ENCODE data around the gene PPP1R3F. TPM values are rescaled to one million over a fixed set of nuclear protein-coding genes. Genes with fewer than 3 reads are reported as not detected.
"Not testable (repeated sequence)": the region's sequence is repeated elsewhere in the genome, so short reads cannot be mapped to it uniquely, and the experiment has no call there.

The PPP1R3F gene
- total RNA-seq, 2 experiments from 2014 or later: 3.2 to 3.5 TPM

GRCh38 chrX:49300703-49301102 lies 31.1 kb downstream of the PPP1R3F start:
- POLR2A ChIA-PET: no interaction called here
- CTCF ChIA-PET: no interaction called here

- CTCF ChIA-PET: no interaction called here
- POLR2A ChIA-PET: no interaction called here
Measured at GRCh38 chrX:49303346-49303745, 33.8 kb downstream of the PPP1R3F start, which contains the start of gene GAGE10. GAGE10 (plus strand) TSS chrX:49303646; CDS start chrX:49304860, 1,214 bp downstream.

DNA sequence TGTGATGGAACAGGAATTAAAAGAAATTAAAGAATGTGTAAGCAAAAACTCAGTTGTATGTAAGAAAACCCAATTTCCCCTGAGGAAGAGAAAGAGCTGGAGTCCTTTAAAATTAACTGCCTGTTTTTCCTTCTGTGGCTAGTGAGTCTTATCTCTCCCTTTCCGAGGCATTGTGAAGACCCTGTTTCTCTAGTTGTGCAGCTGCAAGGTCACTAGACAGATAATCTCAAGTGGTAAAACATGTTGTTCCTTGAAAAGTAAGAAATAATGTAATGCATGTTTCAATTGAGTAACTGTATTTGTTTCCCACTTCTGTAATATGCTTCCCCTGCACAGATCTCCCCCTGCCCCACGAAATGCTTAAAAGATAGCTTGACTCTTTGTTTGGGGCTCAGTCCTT lies 38.2 kb downstream of the PPP1R3F start:
- POLR2A ChIA-PET, CTCF ChIA-PET: not testable (repeated sequence)

DNA sequence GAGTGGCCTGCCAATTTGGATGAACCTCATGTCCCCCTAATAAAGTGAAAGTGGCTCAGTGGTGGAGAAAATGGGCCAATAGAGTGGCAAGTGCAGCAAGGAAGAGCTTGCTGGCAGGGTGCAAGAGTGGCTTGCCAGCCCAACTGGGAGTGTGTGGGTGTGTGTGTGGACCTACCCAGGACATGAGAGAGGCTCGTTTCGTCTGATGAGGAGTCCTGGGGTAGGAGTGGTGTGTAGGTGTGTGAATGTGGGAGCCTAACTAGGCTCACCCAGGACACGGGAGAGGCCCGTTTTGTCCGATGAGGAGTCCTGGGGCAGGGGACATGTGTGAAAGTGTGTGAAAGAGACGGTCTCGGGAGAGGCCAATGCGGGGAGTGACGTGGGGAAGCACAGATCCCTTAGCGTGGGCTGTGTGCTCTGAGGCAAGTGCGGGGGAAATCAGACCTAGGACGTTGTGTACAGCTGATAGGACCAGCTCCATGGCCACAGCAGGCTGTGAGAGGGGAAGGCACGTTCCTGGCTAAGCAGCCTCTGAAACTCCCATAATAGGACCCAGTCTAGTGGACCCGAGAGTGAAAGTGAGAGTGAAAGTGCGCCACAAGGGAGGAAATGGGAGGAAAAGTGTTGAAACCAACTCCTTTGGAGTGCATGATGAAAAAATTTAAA lies 39.1 kb downstream of the PPP1R3F start:
- ChIA-PET POLR2A (interaction anchor here (0.6 kb wide), 1 partner anchor 17 kb away, joined by 3 read pairs; no protein-coding TSS in a partner anchor), CTCF (no interaction called here)

GRCh38 chrX:49309401-49309981 lies 39.9 kb downstream of the PPP1R3F start:
- ChIA-PET CTCF (no interaction called here), POLR2A (interaction anchor here (0.6 kb wide), 1 partner anchor 18 kb away, joined by 3 read pairs; no protein-coding TSS in a partner anchor)

DNA sequence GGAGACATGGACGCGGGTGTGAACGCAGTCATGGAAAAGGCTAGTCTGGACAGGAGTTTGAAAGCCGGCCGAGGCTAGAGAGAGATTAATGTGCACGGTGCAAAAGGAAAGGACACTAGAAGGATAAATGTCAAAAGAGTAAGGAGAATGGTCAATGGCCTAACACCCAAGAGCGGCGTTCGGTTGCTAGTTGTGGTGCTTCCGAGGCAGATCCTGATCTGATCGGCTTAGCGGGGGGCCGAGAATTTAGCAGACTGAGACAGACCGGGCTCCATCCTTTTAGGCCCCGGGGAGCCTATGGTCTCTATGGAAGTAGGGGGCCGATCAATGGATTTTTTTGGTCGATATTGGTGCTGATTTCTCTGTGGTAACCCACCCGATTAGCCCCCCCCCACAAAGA lies 40.8 kb downstream of the PPP1R3F start:
- POLR2A ChIA-PET: no interaction called here
- CTCF ChIA-PET: no interaction called here

- CTCF ChIA-PET: no interaction called here
- POLR2A ChIA-PET: no interaction called here
Measured at GRCh38 chrX:49312176-49312575, 42.6 kb downstream of the PPP1R3F start.

GRCh38 chrX:49316085-49316484 lies 46.5 kb downstream of the PPP1R3F start:
- CTCF ChIA-PET: no interaction called here
- POLR2A ChIA-PET: no interaction called here

DNA sequence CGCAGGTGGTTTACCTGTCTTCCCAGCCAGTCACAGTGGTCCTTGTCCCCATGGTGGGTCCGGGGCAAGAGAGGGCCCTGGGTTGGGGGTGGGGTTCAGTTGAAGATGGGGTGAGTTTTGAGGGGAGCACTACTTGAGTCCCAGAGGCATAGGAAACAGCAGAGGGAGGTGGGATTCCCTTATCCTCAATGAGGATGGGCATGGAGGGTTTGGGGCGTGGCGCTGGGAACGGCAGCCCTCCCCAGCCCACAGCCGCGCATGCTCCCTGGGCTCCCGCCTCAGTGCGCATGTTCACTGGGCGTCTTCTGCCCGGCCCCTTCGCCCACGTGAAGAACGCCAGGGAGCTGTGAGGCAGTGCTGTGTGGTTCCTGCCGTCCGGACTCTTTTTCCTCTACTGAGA lies 52.1 kb downstream of the PPP1R3F start, which contains the start of gene GAGE12J:
TSS of gene GAGE12J (plus strand) at position 301 of the 400 bp plus-strand sequence. CDS start 1,157 bp downstream, outside the sequence.
- POLR2A ChIA-PET, CTCF ChIA-PET: not testable (repeated sequence)

DNA sequence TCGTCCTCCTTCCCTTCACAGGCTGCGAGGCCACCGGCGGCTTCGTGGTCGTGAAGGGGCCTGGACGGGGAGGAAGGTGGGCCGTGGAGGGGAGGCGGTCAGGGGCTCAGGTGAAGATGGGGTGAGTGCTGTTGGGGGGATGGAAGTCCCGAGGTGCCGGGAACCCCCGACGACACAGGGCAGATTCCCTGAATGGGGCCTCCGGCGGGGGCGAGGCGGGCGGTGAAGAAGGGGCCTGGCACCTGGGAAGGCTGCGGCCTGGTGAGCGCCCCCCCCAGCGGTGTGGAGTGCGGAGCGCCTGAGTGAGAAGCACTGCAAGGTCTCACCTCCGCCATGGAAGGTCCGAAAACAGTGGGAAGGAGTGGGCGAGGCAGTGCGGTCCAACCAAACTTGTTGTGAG lies 52.7 kb downstream of the PPP1R3F start:
- CTCF ChIA-PET, POLR2A ChIA-PET: not testable (repeated sequence)

- CTCF ChIA-PET, POLR2A ChIA-PET: not testable (repeated sequence)
Measured at GRCh38 chrX:49323735-49324134, 54.1 kb downstream of the PPP1R3F start.

GRCh38 chrX:49330421-49330820 lies 60.8 kb downstream of the PPP1R3F start:
- POLR2A ChIA-PET: not testable (repeated sequence)

GRCh38 chrX:49331282-49331681 lies 61.7 kb downstream of the PPP1R3F start, which contains the start of gene GAGE13:
GAGE13 (plus strand) TSS chrX:49331582; CDS start chrX:49332738, 1,156 bp downstream.
- POLR2A ChIA-PET, CTCF ChIA-PET: not testable (repeated sequence)

More at GRCh38 chrX:49330421-49330820, 60.8 kb downstream of the PPP1R3F start:
- CTCF ChIA-PET: not testable (repeated sequence)

DNA sequence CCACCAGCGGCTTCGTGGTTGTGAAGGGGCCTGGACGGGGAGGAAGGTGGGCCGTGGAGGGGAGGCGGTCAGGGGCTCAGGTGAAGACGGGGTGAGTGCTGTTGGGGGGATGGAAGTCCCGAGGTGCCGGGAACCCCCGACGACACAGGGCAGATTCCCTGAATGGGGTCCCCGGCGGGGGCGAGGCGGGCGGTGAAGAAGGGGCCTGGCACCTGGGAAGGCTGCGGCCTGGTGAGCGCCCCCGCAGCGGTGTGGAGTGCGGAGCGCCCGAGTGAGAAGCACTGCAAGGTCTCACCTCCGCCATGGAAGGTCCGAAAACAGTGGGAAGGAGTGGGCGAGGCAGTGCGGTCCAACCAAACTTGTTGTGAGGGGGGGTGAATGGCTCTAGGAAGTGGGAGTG lies 62.2 kb downstream of the PPP1R3F start:
- POLR2A ChIA-PET, CTCF ChIA-PET: not testable (repeated sequence)

Other genes with a start within 250 kb of the PPP1R3F start
- 10 to 100 TPM; 26.7 to 29.0 TPM for gene TFE3, start 226.4 kb upstream of the PPP1R3F start, total RNA-seq
- 1 to 10 TPM; 3.7 to 4.0 TPM for gene CCDC120, start 210.8 kb upstream of the PPP1R3F start, total RNA-seq
- gene PRAF2, start 195.8 kb upstream of the PPP1R3F start, total RNA-seq: 10 to 100 TPM; 11.1 to 11.6 TPM
- gene WDR45, start 189.9 kb upstream of the PPP1R3F start, total RNA-seq: 10 to 100 TPM; 40.3 to 40.6 TPM
- 10 to 100 TPM; 21.3 to 21.4 TPM for gene GPKOW, start 146.1 kb upstream of the PPP1R3F start, total RNA-seq
- 1 to 10 TPM in 1 of 2 experiments, under 1 TPM in 1; 0.99 to 1.0 TPM for gene MAGIX, start 107.0 kb upstream of the PPP1R3F start, total RNA-seq
- 10 to 100 TPM; 80.2 to 86.8 TPM for gene PLP2, start 97.9 kb upstream of the PPP1R3F start, total RNA-seq
- 10 to 100 TPM; 18.4 to 19.4 TPM for gene PRICKLE3, start 83.4 kb upstream of the PPP1R3F start, total RNA-seq
- gene SYP, start 69.6 kb upstream of the PPP1R3F start, total RNA-seq: 1 to 10 TPM; 2.7 TPM
- under 1 TPM; 0.15 to 0.21 TPM for gene CACNA1F, start 36.5 kb upstream of the PPP1R3F start, total RNA-seq
- gene CCDC22, start 34.3 kb upstream of the PPP1R3F start, total RNA-seq: 10 to 100 TPM; 21.4 to 21.8 TPM
- 10 to 100 TPM; 13.0 TPM for gene FOXP3, start 5.1 kb upstream of the PPP1R3F start, total RNA-seq
- gene GAGE10, start 33.9 kb downstream of the PPP1R3F start, total RNA-seq: not detected
- gene GAGE12J, start 52.2 kb downstream of the PPP1R3F start, total RNA-seq: not detected
- gene GAGE13, start 61.8 kb downstream of the PPP1R3F start, total RNA-seq: not detected